Measurements from ENCODE around the gene DDX17.

The DDX17 gene

GRCh38 chr22:38467438-38467903, 38.6 kb downstream of the DDX17 start:
- DNase-seq = no peak
- TF ChIP-seq POLR2A (IDR thresholded peaks at IDR 0.05; ENCODE audit: low read length) (no peak), GATA1 (IDR thresholded peaks at IDR 0.05; ENCODE audit: low read depth, low read length) (no peak)

- no peak for DNase-seq
- TF ChIP-seq GATA1 (IDR thresholded peaks at IDR 0.05; ENCODE audit: low read depth, low read length) = no peak
- no peak for TF ChIP-seq POLR2A (IDR thresholded peaks at IDR 0.05; ENCODE audit: low read length)
These were observed 40.2 kb downstream of the DDX17 start for GRCh38 chr22:38465673-38466490.

- no peak for TF ChIP-seq GATA1 (IDR thresholded peaks at IDR 0.05; ENCODE audit: low read depth, low read length)
- TF ChIP-seq POLR2A (IDR thresholded peaks at IDR 0.05; ENCODE audit: low read length) = no peak
These were observed 41.0 kb downstream of the DDX17 start for GRCh38 chr22:38464992-38465672.

GRCh38 chr22:38462960-38463784, 42.9 kb downstream of the DDX17 start:
- TF ChIP-seq POLR2A (IDR thresholded peaks at IDR 0.05; ENCODE audit: low read length) (no peak), GATA1 (IDR thresholded peaks at IDR 0.05; ENCODE audit: low read depth, low read length) (no peak)
- DNase-seq = no peak

More at GRCh38 chr22:38464992-38465672, 41.0 kb downstream of the DDX17 start:
- DNase-seq = no peak

GRCh38 chr22:38461414-38462081, 44.6 kb downstream of the DDX17 start:
- TF ChIP-seq POLR2A (IDR thresholded peaks at IDR 0.05; ENCODE audit: low read length) (no peak), GATA1 (IDR thresholded peaks at IDR 0.05; ENCODE audit: low read depth, low read length) (no peak)
- DNase-seq = peak; percentile 72 to 77

- no peak for DNase-seq
- TF ChIP-seq GATA1 (IDR thresholded peaks at IDR 0.05; ENCODE audit: low read depth, low read length) (no peak), POLR2A (IDR thresholded peaks at IDR 0.05; ENCODE audit: low read length) (no peak)
These were observed 45.1 kb downstream of the DDX17 start for GRCh38 chr22:38461057-38461413.

GRCh38 chr22:38460426-38460840, 45.7 kb downstream of the DDX17 start:
- TF ChIP-seq GATA1 (IDR thresholded peaks at IDR 0.05; ENCODE audit: low read depth, low read length) (no peak), POLR2A (IDR thresholded peaks at IDR 0.05; ENCODE audit: low read length) (no peak)
- no peak for DNase-seq

GRCh38 chr22:38456841-38457699, 49.0 kb downstream of the DDX17 start:
- no peak for DNase-seq
- TF ChIP-seq POLR2A (IDR thresholded peaks at IDR 0.05; ENCODE audit: low read length) (no peak), GATA1 (IDR thresholded peaks at IDR 0.05; ENCODE audit: low read depth, low read length) (no peak)

- TF ChIP-seq GATA1 (IDR thresholded peaks at IDR 0.05; ENCODE audit: low read depth, low read length) = no peak
- no peak for TF ChIP-seq POLR2A (IDR thresholded peaks at IDR 0.05; ENCODE audit: low read length)
- no peak for DNase-seq
These were observed 49.8 kb downstream of the DDX17 start for GRCh38 chr22:38456272-38456835.

GRCh38 chr22:38455530-38456271, 50.4 kb downstream of the DDX17 start:
- DNase-seq = peak in 1 of 2 experiments; percentile 13
- no peak for TF ChIP-seq POLR2A (IDR thresholded peaks at IDR 0.05; ENCODE audit: low read length)
- TF ChIP-seq GATA1 (IDR thresholded peaks at IDR 0.05; ENCODE audit: low read depth, low read length) = no peak

- no peak for DNase-seq
- TF ChIP-seq POLR2A (IDR thresholded peaks at IDR 0.05; ENCODE audit: low read length) (no peak), GATA1 (IDR thresholded peaks at IDR 0.05; ENCODE audit: low read depth, low read length) (no peak)
These were observed 51.0 kb downstream of the DDX17 start, which contains the start of gene KCNJ4 for GRCh38 chr22:38455076-38455529. TSS of gene KCNJ4 (minus strand) at chr22:38455199. CDS start at chr22:38428132, 27,067 bp downstream.
